OCI-LY7 (cell line): ENCODE data around the gene PIP5K1C. TPM values are rescaled to one million over a fixed set of nuclear protein-coding genes. Genes with fewer than 3 reads are reported as not detected.

ENCODE experiments used
- BruUV-seq: library from RNA; stranded (reverse); fragments of 400-500 nt; replicated peaks from 2 replicates; lab custom pipeline; 2021; lab: Mats Ljungman, UMichigan
- CTCF ChIA-PET: fragments of 300-600 bp; sonication (Branson Sonifier 250); formaldehyde crosslinking; loops from one replicate; lab custom pipeline; 2022; ENCODE audit warnings: antibody characterized with exemption; ENCODE audit not compliant: unreplicated experiment; lab: Charles Lee
- POLR2A ChIA-PET: fragments of 300-600 bp; sonication (Branson Sonifier 250); formaldehyde crosslinking; loops from one replicate; lab custom pipeline; 2022; ENCODE audit warnings: antibody characterized with exemption; lab: Charles Lee
- DNase-seq: peaks from one replicate; pipeline ENCODE4 v3.0.0-alpha.2; 2015; ENCODE audit warnings: low spot score
- H2AFZ ChIP-seq: fragments of 200-600 bp; sonication (generic), shearing (Covaris generic); 2 replicates; pipeline ENCODE4 v1.6.1; 2014; ENCODE audit warnings: mild to moderate bottlenecking, antibody characterized with exemption, low read length, moderate library complexity
- H3K27ac ChIP-seq: fragments of 200-600 bp; sonication (generic); 2 replicates; pipeline ENCODE4 v1.5.1; 2014; ENCODE audit warnings: mixed run types, low read depth, mild to moderate bottlenecking, moderate library complexity, low read length, inconsistent platforms; ENCODE audit not compliant: poor library complexity, severe bottlenecking
- H3K36me3 ChIP-seq: fragments of 200-600 bp; sonication (generic); 2 replicates; pipeline ENCODE4 v1.6.1; 2014; ENCODE audit warnings: mild to moderate bottlenecking, antibody characterized with exemption, low read length, moderate library complexity, mixed read lengths; ENCODE audit not compliant: insufficient read depth
- H3K4me1 ChIP-seq: fragments of 200-600 bp; sonication (generic); 2 replicates; pipeline ENCODE4 v1.5.1; 2014; ENCODE audit warnings: mild to moderate bottlenecking, low read length; ENCODE audit not compliant: insufficient read depth, poor library complexity, severe bottlenecking
- H3K4me2 ChIP-seq: fragments of 200-600 bp; sonication (generic); 2 replicates; pipeline ENCODE4 v1.6.1; 2014; ENCODE audit warnings: mild to moderate bottlenecking, low read length
- H3K4me3 ChIP-seq: fragments of 200-600 bp; sonication (generic); 2 replicates; pipeline ENCODE4 v1.5.1; 2014; ENCODE audit warnings: mild to moderate bottlenecking, low read depth, low read length; ENCODE audit not compliant: poor library complexity, severe bottlenecking
- H3K79me2 ChIP-seq: fragments of 200-600 bp; sonication (generic); 2 replicates; pipeline ENCODE4 v1.6.1; 2016; ENCODE audit warnings: low read depth, mild to moderate bottlenecking, low read length, moderate library complexity, mixed read lengths; ENCODE audit not compliant: insufficient read depth
- H3K9me2 ChIP-seq: fragments of 200-600 bp; sonication (generic); 2 replicates; pipeline ENCODE4 v1.6.1; 2016; ENCODE audit warnings: mild to moderate bottlenecking, low read length, mixed read lengths; ENCODE audit not compliant: insufficient read depth
- H3K9me3 ChIP-seq: fragments of 200-600 bp; sonication (generic); 2 replicates; pipeline ENCODE4 v1.6.1; 2014; ENCODE audit warnings: mild to moderate bottlenecking, mixed run types, low read length, mixed read lengths
- H4K20me1 ChIP-seq: fragments of 200-600 bp; sonication (generic); 2 replicates; pipeline ENCODE4 v1.6.1; 2014; ENCODE audit warnings: mild to moderate bottlenecking, antibody characterized with exemption, low read length, moderate library complexity, mixed read lengths; ENCODE audit not compliant: insufficient read depth
- EZH2phosphoT487 ChIP-seq: fragments of 200-600 bp; sonication (generic); IDR thresholded peaks from 2 replicates; pipeline ENCODE4 v1.6.1; 2018; ENCODE audit warnings: low read depth, borderline replicate concordance, mild to moderate bottlenecking, mixed run types, antibody characterized with exemption, low read length, moderate library complexity, mixed read lengths
- intact Hi-C: fragments of 100-400 bp; cut with micrococcal nuclease; formaldehyde crosslinking; loops from one replicate; pipeline ENCODE4 v1.10.0; 2022; ENCODE audit not compliant: unreplicated experiment
- total RNA-seq, 2 experiments: library from RNA; depleted of rRNA in 1 of 2; stranded (reverse); fragments of >200 nt in 1 of 2; shearing (Covaris generic) in 1 of 2; gene quantifications; 2 replicates each; pipeline ENCODE4 v1.2.3, GENCODE V29; 2014 to 2022
- TF ChIP-seq, protein P1 (sequence below): fragments of 200-600 bp; sonication (generic); conservative IDR thresholded peaks from 2 replicates; pipeline ENCODE4 v1.5.1; 2014; ENCODE audit warnings: mild to moderate bottlenecking, antibody characterized with exemption, low read length, moderate library complexity, mixed read lengths

PIP5K1C gene
- total RNA-seq, 2 experiments from 2014 or later = 7.6 to 15.1 TPM

DNA sequence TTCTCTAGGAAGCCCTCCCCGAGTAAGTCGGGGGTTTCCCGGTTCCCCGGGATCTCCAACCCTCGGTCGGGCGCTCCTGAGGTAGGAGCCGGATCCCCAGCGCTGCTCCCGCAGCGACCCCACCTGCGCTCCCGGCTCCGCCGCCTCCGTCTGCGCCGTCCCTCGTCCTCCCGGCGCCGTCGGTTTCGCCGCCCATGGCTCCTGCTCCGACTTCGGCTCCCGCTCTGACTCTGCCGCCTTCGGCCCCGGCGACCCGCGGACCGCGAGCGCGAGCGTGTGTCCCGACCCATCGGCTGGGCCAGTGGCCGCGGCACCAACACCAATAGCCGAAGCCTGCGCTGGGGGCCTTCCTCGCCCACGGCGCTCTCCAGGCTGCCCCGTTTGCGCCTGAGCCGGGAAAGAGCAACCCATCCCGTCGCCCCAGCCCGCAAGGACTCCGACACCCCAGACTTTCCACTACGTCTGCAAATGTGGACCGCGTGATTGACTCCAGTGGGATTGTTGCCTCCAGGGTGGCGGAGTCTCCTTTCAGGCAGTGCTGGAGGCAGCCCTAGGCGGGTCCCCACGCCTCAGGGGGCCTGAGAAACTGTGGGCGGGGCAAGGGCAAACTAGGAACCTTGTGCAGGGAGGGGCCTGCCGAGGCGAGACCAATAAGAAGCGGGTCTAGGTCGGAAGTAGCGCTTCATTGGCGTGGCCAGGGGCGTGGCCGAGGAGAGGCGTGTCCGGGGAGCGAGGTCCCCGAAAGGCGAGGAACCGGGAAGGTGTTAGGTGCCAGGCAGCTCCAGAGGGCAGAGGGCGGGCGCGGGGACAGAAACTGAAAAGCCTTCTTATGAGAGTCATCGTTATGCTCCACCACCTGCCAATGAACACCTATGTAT, 73.6 kb downstream of the PIP5K1C start, which contains the start of gene CACTIN:
Gene CACTIN (minus strand): TSS at position 318 of the 878 bp plus-strand sequence. CDS start 28 bp downstream, at position 290.
- no peaks in the 10 kb centered on the region for H3K9me2 ChIP-seq
- H4K20me1 ChIP-seq = 0 out of 2 replicates have a peak, but pooled peaks cover 11% of the 10 kb centered on the region
- TF ChIP-seq EZH2phosphoT487 = no peak
- TF ChIP-seq, protein P1, sequence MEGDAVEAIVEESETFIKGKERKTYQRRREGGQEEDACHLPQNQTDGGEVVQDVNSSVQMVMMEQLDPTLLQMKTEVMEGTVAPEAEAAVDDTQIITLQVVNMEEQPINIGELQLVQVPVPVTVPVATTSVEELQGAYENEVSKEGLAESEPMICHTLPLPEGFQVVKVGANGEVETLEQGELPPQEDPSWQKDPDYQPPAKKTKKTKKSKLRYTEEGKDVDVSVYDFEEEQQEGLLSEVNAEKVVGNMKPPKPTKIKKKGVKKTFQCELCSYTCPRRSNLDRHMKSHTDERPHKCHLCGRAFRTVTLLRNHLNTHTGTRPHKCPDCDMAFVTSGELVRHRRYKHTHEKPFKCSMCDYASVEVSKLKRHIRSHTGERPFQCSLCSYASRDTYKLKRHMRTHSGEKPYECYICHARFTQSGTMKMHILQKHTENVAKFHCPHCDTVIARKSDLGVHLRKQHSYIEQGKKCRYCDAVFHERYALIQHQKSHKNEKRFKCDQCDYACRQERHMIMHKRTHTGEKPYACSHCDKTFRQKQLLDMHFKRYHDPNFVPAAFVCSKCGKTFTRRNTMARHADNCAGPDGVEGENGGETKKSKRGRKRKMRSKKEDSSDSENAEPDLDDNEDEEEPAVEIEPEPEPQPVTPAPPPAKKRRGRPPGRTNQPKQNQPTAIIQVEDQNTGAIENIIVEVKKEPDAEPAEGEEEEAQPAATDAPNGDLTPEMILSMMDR = no peak
- peak within 1 kb of the TSS; percentile 56 for H3K27ac ChIP-seq
- H3K79me2 ChIP-seq = peaks cover 21% of the 10 kb centered on the region
- ChIA-PET CTCF (interaction anchor here (1.0 kb wide), 1 partner anchor 10 kb away, joined by 4 read pairs; no protein-coding TSS in a partner anchor), POLR2A (interaction anchor here (1.0 to 1.3 kb wide), 2 partner anchors 48 to 147 kb away, joined by 3 to 6 read pairs; partner anchors contain the start of gene SMIM24)
- no peaks in the 10 kb centered on the region for H3K9me3 ChIP-seq
- peaks cover 18% of the 10 kb centered on the region for H3K4me1 ChIP-seq
- peak within 1 kb of the TSS; percentile 88 for H3K4me2 ChIP-seq
- DNase-seq = peak; percentile 99
- H3K36me3 ChIP-seq = peaks cover 12% of the 10 kb centered on the region
- peak within 1 kb of the TSS; percentile 100 for H3K4me3 ChIP-seq
- peak within 1 kb of the TSS; percentile 63; the same call in 1 of the 2 replicates for H2AFZ ChIP-seq
- intact Hi-C loops = loop anchor here (2.0 to 5.0 kb wide), 2 partner anchors 122 to 136 kb away; partner anchors contain the start of genes APBA3 and MRPL54
- no TSS peak for BruUV-seq

- H3K9me3 ChIP-seq = no peaks in the 10 kb centered on the region
- ChIA-PET CTCF (no interaction called here), POLR2A (no interaction called here)
- BruUV-seq = no TSS peak
- peak overlapping the region; percentile 88 for H3K4me2 ChIP-seq
- H3K27ac ChIP-seq = peak overlapping the region; percentile 56
- peaks cover 17% of the 10 kb centered on the region for H3K36me3 ChIP-seq
- peaks cover 18% of the 10 kb centered on the region for H3K4me1 ChIP-seq
- no peak for DNase-seq
- 0 out of 2 replicates have a peak, but pooled peaks cover 11% of the 10 kb centered on the region for H4K20me1 ChIP-seq
- no peak for TF ChIP-seq EZH2phosphoT487
- TF ChIP-seq, protein P1 = no peak
- no peaks in the 10 kb centered on the region for H3K9me2 ChIP-seq
- intact Hi-C loops = loop anchor here (2.0 to 5.0 kb wide), 2 partner anchors 121 to 136 kb away; partner anchors contain the start of genes APBA3 and MRPL54
- peak overlapping the region; percentile 63; the same call in 1 of the 2 replicates for H2AFZ ChIP-seq
- H3K4me3 ChIP-seq = peak overlapping the region; percentile 100
- peaks cover 21% of the 10 kb centered on the region for H3K79me2 ChIP-seq
Measured at GRCh38 chr19:3625996-3626472, 74.2 kb downstream of the PIP5K1C start.
